ENCODE results near the gene PRELID1.

- no peak for TF ChIP-seq EZH2phosphoT487 (conservative IDR thresholded peaks at IDR 0.05; ENCODE audit: low read length)
- no peak for TF ChIP-seq CTCF (IDR thresholded peaks at IDR 0.05; ENCODE audit: insufficient read depth, low read length, poor library complexity, severe bottlenecking)
Measured at GRCh38 chr5:177270653-177271052, 32.9 kb upstream of the PRELID1 start.
